LNCaP clone FGC (cell line): ENCODE data around the gene FOSL2.

ENCODE experiments used
- DNase-seq: peaks from one replicate; pipeline ENCODE4 v3.0.0-alpha.2; 2011; ENCODE audit warnings: low read depth
- H3K4me3 ChIP-seq: 2 replicates; pipeline ENCODE4 v1.5.1; 2011; ENCODE audit warnings: mild to moderate bottlenecking, low read depth, low read length, control low read depth
- TF ChIP-seq, protein P1 (sequence below): IDR thresholded peaks from 2 replicates; pipeline ENCODE4 v1.5.1; 2012; ENCODE audit warnings: mild to moderate bottlenecking; ENCODE audit not compliant: control insufficient read depth, insufficient read depth; ENCODE audit errors: extremely low read depth

The FOSL2 gene

DNA sequence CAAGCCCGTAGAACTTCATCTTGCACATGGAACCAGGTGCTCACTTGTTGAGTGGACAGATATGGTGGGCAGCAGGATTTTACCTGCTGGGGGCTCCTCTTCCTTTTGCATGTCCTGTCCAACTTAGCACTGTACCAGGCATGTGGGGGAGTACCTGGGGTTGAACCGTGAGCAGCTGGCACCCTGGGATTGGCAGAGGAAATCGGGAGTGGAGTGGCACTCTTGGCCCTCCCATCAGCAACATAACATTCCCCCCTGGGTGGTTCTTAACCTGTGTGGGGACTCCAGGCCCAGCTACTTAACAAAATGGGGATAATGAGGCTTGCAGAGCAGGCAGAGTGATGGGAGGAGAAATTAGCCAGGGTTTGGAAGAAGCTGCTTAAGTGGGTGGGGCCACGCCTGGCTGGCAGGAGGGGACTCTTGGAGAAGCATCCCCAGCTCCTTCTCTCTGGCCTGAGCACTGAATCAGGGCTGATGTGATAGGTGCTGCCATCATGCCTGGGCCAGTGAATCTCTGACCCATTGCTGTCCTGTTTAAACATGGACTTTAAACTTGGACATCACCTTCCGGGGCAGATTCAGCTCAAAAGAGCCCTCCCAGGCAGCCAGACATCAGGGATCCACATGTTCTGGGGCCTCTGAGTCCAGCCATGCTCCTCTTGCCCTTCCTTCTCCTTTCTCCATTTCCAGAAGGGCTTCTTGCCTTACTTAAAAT is 15.5 kb downstream of the FOSL2 start:
- TF ChIP-seq, protein P1, sequence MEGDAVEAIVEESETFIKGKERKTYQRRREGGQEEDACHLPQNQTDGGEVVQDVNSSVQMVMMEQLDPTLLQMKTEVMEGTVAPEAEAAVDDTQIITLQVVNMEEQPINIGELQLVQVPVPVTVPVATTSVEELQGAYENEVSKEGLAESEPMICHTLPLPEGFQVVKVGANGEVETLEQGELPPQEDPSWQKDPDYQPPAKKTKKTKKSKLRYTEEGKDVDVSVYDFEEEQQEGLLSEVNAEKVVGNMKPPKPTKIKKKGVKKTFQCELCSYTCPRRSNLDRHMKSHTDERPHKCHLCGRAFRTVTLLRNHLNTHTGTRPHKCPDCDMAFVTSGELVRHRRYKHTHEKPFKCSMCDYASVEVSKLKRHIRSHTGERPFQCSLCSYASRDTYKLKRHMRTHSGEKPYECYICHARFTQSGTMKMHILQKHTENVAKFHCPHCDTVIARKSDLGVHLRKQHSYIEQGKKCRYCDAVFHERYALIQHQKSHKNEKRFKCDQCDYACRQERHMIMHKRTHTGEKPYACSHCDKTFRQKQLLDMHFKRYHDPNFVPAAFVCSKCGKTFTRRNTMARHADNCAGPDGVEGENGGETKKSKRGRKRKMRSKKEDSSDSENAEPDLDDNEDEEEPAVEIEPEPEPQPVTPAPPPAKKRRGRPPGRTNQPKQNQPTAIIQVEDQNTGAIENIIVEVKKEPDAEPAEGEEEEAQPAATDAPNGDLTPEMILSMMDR, result no peak
- no peak for DNase-seq
- H3K4me3 ChIP-seq, result no peak overlapping the region

DNA sequence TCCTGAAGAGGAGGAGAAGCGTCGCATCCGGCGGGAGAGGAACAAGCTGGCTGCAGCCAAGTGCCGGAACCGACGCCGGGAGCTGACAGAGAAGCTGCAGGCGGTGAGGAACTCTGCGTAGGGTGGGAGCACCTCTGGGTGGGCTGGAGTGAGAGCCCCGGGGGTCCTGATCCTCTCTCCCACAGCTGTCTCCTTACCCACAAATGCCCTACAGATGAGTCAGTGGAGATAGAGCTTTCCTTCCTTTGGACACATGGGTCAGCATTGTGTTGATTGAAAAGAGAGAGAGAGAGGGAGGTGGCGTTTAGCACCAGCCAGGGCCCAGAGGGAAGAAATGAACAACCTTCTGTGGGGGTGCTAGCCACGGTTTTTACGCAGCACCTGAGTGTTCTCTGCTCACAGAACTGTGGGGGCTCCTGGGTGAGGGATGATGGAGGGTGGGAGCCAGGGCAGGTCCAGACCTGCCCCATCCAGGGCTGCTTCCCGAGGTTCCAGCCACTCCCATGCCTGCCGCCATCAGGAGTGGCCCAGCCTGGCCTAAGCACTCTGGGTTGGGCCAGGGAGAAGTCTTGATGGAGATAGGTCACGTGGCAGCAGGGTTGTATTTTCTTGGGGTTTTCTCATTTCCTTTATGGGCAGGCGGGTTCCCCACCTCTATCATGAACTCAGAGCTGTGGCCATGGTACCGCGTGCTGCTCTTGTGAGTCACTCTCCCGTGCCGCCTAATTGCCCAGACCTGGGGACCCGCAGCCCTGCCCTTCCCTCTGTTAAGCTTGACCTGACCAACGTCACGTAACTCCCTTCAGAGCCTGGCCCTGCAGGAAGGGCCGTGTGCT is 16.3 kb downstream of the FOSL2 start:
- no peak for DNase-seq
- TF ChIP-seq, protein P1, result no peak
- H3K4me3 ChIP-seq, result no peak overlapping the region

DNA sequence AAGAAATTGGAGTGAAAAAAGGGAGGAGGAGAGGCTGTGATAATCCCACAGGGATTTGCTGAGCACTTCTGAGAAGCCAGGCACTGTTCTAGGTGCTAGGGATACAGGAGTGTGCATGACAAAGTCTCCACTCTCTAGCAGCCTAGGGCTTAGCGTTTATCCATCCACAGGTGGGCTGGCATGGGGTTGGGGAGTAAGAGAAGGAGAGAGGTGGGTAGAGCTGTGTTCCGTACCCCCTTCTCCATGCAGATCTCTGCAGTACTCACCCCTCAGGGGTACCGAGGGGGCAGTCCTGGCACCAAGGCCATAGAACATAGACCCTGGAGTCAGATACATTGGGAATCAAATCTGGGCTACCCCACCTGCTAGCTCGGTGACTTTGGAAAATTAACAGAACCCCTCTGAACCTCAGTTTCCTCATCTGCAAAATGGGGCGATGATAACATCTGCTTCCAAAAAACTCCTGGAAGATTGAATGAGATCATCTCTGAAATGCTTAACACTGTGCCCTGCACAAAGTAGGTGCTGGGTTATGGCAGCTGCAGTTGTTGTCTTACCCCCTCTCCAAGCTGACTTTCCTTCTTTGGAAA is 18.6 kb downstream of the FOSL2 start:
- no peak overlapping the region for H3K4me3 ChIP-seq
- TF ChIP-seq, protein P1, result no peak
- DNase-seq, result no peak

DNA sequence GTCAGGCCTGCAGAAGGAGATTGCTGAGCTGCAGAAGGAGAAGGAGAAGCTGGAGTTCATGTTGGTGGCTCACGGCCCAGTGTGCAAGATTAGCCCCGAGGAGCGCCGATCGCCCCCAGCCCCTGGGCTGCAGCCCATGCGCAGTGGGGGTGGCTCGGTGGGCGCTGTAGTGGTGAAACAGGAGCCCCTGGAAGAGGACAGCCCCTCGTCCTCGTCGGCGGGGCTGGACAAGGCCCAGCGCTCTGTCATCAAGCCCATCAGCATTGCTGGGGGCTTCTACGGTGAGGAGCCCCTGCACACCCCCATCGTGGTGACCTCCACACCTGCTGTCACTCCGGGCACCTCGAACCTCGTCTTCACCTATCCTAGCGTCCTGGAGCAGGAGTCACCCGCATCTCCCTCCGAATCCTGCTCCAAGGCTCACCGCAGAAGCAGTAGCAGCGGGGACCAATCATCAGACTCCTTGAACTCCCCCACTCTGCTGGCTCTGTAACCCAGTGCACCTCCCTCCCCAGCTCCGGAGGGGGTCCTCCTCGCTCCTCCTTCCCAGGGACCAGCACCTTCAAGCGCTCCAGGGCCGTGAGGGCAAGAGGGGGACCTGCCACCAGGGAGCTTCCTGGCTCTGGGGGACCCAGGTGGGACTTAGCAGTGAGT is 19.4 kb downstream of the FOSL2 start:
- TF ChIP-seq, protein P1, result no peak
- no peak overlapping the region for H3K4me3 ChIP-seq
- no peak for DNase-seq

DNA sequence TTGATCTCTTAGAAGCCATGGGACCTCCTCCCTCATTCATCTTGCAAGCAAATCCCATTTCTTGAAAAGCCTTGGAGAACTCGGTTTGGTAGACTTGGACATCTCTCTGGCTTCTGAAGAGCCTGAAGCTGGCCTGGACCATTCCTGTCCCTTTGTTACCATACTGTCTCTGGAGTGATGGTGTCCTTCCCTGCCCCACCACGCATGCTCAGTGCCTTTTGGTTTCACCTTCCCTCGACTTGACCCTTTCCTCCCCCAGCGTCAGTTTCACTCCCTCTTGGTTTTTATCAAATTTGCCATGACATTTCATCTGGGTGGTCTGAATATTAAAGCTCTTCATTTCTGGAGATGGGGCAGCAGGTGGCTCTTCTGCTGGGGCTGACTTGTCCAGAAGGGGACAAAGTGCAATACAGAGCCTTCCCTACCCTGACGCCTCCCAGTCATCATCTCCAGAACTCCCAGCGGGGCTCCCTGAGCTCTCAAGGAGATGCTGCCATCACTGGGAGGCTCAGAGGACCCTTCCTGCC is 20.0 kb downstream of the FOSL2 start:
- TF ChIP-seq, protein P1, result no peak
- DNase-seq, result no peak

DNA sequence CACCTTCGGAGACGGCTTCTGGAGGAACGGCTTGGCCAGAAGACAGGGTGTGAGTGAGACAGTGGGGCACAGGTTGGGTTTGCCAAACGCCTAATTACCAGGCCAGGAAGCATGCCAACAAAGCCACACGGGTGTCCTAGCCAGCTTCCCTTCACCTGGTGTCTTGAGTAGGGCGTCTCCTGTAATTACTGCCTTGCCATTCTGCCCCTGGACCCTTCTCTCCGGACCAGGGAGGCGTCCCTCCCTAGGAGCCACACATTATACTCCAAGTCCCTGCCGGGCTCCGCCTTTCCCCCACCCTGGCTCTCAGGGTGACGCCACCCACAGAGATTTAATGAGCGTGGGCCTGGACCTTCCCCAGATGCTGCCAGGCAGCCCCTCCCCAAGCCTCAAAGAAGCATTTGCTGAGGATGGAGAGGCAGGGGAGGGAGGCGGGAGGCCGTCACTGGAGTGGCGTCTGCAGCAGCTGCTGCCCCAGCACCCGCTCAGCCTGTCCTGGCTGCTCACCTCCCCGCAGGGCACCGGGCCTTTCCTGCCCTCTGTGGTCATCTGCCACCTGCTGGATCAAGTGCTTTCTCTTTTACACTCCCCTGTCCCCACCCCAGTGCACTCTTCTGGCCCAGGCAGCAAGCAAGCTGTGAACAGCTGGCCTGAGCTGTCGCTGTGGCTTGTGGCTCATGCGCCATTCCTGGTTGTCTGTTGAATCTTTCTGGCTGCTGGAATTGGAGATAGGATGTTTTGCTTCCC is 20.7 kb downstream of the FOSL2 start:
- TF ChIP-seq, protein P1, result no peak
- H3K4me3 ChIP-seq, result no peak overlapping the region
- no peak for DNase-seq

More for the DNA sequence above, 20.0 kb downstream of the FOSL2 start:
- H3K4me3 ChIP-seq, result no peak overlapping the region
